ENCODE results near the gene AMPD2. TPM values are rescaled to one million over a fixed set of nuclear protein-coding genes. Genes with fewer than 3 reads are reported as not detected.

Gene AMPD2
- polyA plus RNA-seq, 3 donors, result 75.0 to 961 (median 117) TPM

- Histone ChIP-seq H3K79me2 (ENCODE audit: insufficient read depth, low read length) (no peaks in the 10 kb centered on the region), H3K9ac (ENCODE audit: insufficient read depth, low read length, poor library complexity, severe bottlenecking) (no peak overlapping the region), H2AFZ (ENCODE audit: insufficient read depth, low read depth, low read length, poor library complexity, severe bottlenecking) (no peak overlapping the region), H3K4me2 (replicated peaks; ENCODE audit: extremely low read depth, low read length, poor library complexity, severe bottlenecking) (no peak overlapping the region), H3K4me3 (replicated peaks in 1 of 3; ENCODE audit: low read depth in 2 of 3, low read length in 3 of 3) (no peak overlapping the region), H3K9me3 (replicated peaks in 1 of 2; ENCODE audit: control insufficient read depth in 1 of 2, insufficient read depth in 1 of 2, low read length in 2 of 2) (no peaks in the 10 kb centered on the region), H3K27ac (ENCODE audit: low read depth in 1 of 2, low read length in 2 of 2) (no peak overlapping the region), H3K36me3 (replicated peaks in 1 of 2; ENCODE audit: control insufficient read depth in 1 of 2, insufficient read depth in 2 of 2, low read length in 2 of 2) (peaks cover 13 to 16% of the 10 kb centered on the region in 2 donors), H3K27me3 (ENCODE audit: control insufficient read depth in 2 of 2, insufficient read depth in 2 of 2, low read length in 2 of 2) (no peaks in the 10 kb centered on the region), H4K20me1 (ENCODE audit: insufficient read depth, low read length) (peaks cover 14% of the 10 kb centered on the region), H3K4me1 (ENCODE audit: control insufficient read depth in 1 of 2, insufficient read depth in 2 of 2, low read length in 2 of 2) (peaks cover 20 to 25% of the 10 kb centered on the region in 2 donors)
- Mint-ChIP-seq H3K4me3 (peak overlapping the region in 1 of 2 donors; percentile 22), H3K27ac (peak overlapping the region in 4 of 7 donors; percentile 16 to 79 (median 52)), H3K27me3 (ENCODE audit: low read depth in 3 of 3) (peaks cover 1 to 14% (median 6%) of the 10 kb centered on the region in 3 donors), H3K36me3 (peaks cover 11 to 14% of the 10 kb centered on the region in 2 donors), H3K9me3 (no peaks in the 10 kb centered on the region), H3K4me1 (peaks cover 25% of the 10 kb centered on the region)
- TF ChIP-seq, protein P1, sequence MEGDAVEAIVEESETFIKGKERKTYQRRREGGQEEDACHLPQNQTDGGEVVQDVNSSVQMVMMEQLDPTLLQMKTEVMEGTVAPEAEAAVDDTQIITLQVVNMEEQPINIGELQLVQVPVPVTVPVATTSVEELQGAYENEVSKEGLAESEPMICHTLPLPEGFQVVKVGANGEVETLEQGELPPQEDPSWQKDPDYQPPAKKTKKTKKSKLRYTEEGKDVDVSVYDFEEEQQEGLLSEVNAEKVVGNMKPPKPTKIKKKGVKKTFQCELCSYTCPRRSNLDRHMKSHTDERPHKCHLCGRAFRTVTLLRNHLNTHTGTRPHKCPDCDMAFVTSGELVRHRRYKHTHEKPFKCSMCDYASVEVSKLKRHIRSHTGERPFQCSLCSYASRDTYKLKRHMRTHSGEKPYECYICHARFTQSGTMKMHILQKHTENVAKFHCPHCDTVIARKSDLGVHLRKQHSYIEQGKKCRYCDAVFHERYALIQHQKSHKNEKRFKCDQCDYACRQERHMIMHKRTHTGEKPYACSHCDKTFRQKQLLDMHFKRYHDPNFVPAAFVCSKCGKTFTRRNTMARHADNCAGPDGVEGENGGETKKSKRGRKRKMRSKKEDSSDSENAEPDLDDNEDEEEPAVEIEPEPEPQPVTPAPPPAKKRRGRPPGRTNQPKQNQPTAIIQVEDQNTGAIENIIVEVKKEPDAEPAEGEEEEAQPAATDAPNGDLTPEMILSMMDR (IDR thresholded peaks at IDR 0.05), result no peak
- peak in 2 of 3 donors; percentile 23 to 47 for DNase-seq
- intact Hi-C loops (cut with micrococcal nuclease), result loop anchor here in 1 of 2 donors (5.0 kb wide), 1 partner anchor 39 kb away; no protein-coding TSS in a partner anchor
- 89% methylated on average over 4 of the region's 9 CpGs for WGBS (ENCODE audit: insufficient coverage)
These were observed 16.7 kb downstream of the AMPD2 start for GRCh38 chr1:109636201-109636952.

- H3K9ac ChIP-seq (ENCODE audit: insufficient read depth, low read length, poor library complexity, severe bottlenecking), result no peak overlapping the region
- no peaks in the 10 kb centered on the region for H3K27me3 ChIP-seq (ENCODE audit: control insufficient read depth in 2 of 2, insufficient read depth in 2 of 2, low read length in 2 of 2)
- H4K20me1 ChIP-seq (ENCODE audit: insufficient read depth, low read length), result peaks cover 4% of the 10 kb centered on the region
- peaks cover 2 to 5% of the 10 kb centered on the region in 2 donors for H3K36me3 ChIP-seq (replicated peaks in 1 of 2; ENCODE audit: control insufficient read depth in 1 of 2, insufficient read depth in 2 of 2, low read length in 2 of 2)
- peaks cover 20 to 25% of the 10 kb centered on the region in 2 donors for H3K4me1 ChIP-seq (ENCODE audit: control insufficient read depth in 1 of 2, insufficient read depth in 2 of 2, low read length in 2 of 2)
- peak overlapping the region in 1 of 7 donors; percentile 36 for H3K27ac Mint-ChIP-seq
- intact Hi-C loops (cut with micrococcal nuclease), result loop anchor here in 1 of 2 donors (5.0 kb wide), 1 partner anchor 40 kb away; no protein-coding TSS in a partner anchor
- TF ChIP-seq, protein P1 (IDR thresholded peaks at IDR 0.05), result no peak
- H3K4me3 ChIP-seq (replicated peaks in 1 of 3; ENCODE audit: low read depth in 2 of 3, low read length in 3 of 3), result no peak overlapping the region
- H3K4me1 Mint-ChIP-seq, result peaks cover 25% of the 10 kb centered on the region
- no peak overlapping the region for H3K27ac ChIP-seq (ENCODE audit: low read depth in 1 of 2, low read length in 2 of 2)
- H2AFZ ChIP-seq (ENCODE audit: insufficient read depth, low read depth, low read length, poor library complexity, severe bottlenecking), result no peak overlapping the region
- no peak overlapping the region for H3K4me2 ChIP-seq (replicated peaks; ENCODE audit: extremely low read depth, low read length, poor library complexity, severe bottlenecking)
- no peaks in the 10 kb centered on the region for H3K9me3 Mint-ChIP-seq
- no peak overlapping the region for H3K4me3 Mint-ChIP-seq
- DNase-seq, result peak in 1 of 3 donors; percentile 1
- no peaks in the 10 kb centered on the region for H3K79me2 ChIP-seq (ENCODE audit: insufficient read depth, low read length)
- H3K36me3 Mint-ChIP-seq, result peaks cover 2 to 4% of the 10 kb centered on the region in 2 donors
- H3K27me3 Mint-ChIP-seq (ENCODE audit: low read depth in 3 of 3), result peaks cover 1 to 14% (median 6%) of the 10 kb centered on the region in 3 donors
- H3K9me3 ChIP-seq (replicated peaks in 1 of 2; ENCODE audit: control insufficient read depth in 1 of 2, insufficient read depth in 1 of 2, low read length in 2 of 2), result no peaks in the 10 kb centered on the region
- no CpG with 5 or more reads among the region's 7 CpGs for WGBS (ENCODE audit: insufficient coverage)
These were observed 17.8 kb downstream of the AMPD2 start for GRCh38 chr1:109637446-109637845.
